Endothelial cell of umbilical vein (primary cell): ENCODE measurements around the gene ANKRD13B.

Experiments used
- CTCF ChIP-seq, 2 donors: IDR thresholded peaks; 1 replicate in 1 of 2; 2 replicates in 1 of 2; pipeline ENCODE4 v1.5.1; 2011; ENCODE audit warnings: low read length in 2 of 2, mild to moderate bottlenecking in 2 of 2, moderate library complexity in 2 of 2, control low read depth in 1 of 2, inconsistent platforms in 1 of 2, low read depth in 1 of 2; ENCODE audit not compliant: insufficient read depth in 1 of 2; ENCODE audit errors: extremely low read depth in 1 of 2
- EZH2 ChIP-seq: IDR thresholded peaks from 2 replicates; pipeline ENCODE4 v1.6.1; 2012; ENCODE audit warnings: borderline replicate concordance, low read depth, mild to moderate bottlenecking, moderate library complexity, low read length, inconsistent platforms; ENCODE audit not compliant: severe bottlenecking

- no peak for TF ChIP-seq EZH2
- no peak for TF ChIP-seq CTCF (IDR thresholded peaks at IDR 0.05; ENCODE audit: extremely low read depth in 1 of 2, insufficient read depth in 1 of 2, low read depth in 1 of 2, low read length in 2 of 2)
These were observed 49.3 kb downstream of the ANKRD13B start for GRCh38 chr17:29642171-29642611.
